Sciatic nerve (tissue), 2 donors: ENCODE results near the gene DISP2. TPM values are rescaled to one million over a fixed set of nuclear protein-coding genes. Genes with fewer than 3 reads are reported as not detected.
A peak's percentile ranks its signal among the peaks of the same experiment; 100 is the strongest.

Source experiments
- ATAC-seq: fragments of 200-7000 bp; cut with Tn5 transposase; one replicate; pipeline ENCODE4 v1.9.1; 2020; ENCODE audit warnings: mild to moderate bottlenecking, moderate library complexity
- DNase-seq: peaks from one replicate; pipeline ENCODE4 v3.0.0-alpha.2; 2020; ENCODE audit warnings: low spot score
- intact Hi-C: fragments of 100-400 bp; cut with DNase I; formaldehyde crosslinking; loops from one replicate; pipeline ENCODE4 v1.14.2; 2022
- total RNA-seq: library from RNA; stranded (reverse); fragmentation: NEBNext Ultra II Directional; extraction: Animal tissue kit (Norgen Biotek cat#: 25700); gene quantifications from one replicate; pipeline ENCODE4 v1.2.1, GENCODE V29; 2021
- donor health status: DM: no; HTN: no; CAD: no.
- donor health status: DM: no; HTN: no; CAD: no.

Gene DISP2, protein sequence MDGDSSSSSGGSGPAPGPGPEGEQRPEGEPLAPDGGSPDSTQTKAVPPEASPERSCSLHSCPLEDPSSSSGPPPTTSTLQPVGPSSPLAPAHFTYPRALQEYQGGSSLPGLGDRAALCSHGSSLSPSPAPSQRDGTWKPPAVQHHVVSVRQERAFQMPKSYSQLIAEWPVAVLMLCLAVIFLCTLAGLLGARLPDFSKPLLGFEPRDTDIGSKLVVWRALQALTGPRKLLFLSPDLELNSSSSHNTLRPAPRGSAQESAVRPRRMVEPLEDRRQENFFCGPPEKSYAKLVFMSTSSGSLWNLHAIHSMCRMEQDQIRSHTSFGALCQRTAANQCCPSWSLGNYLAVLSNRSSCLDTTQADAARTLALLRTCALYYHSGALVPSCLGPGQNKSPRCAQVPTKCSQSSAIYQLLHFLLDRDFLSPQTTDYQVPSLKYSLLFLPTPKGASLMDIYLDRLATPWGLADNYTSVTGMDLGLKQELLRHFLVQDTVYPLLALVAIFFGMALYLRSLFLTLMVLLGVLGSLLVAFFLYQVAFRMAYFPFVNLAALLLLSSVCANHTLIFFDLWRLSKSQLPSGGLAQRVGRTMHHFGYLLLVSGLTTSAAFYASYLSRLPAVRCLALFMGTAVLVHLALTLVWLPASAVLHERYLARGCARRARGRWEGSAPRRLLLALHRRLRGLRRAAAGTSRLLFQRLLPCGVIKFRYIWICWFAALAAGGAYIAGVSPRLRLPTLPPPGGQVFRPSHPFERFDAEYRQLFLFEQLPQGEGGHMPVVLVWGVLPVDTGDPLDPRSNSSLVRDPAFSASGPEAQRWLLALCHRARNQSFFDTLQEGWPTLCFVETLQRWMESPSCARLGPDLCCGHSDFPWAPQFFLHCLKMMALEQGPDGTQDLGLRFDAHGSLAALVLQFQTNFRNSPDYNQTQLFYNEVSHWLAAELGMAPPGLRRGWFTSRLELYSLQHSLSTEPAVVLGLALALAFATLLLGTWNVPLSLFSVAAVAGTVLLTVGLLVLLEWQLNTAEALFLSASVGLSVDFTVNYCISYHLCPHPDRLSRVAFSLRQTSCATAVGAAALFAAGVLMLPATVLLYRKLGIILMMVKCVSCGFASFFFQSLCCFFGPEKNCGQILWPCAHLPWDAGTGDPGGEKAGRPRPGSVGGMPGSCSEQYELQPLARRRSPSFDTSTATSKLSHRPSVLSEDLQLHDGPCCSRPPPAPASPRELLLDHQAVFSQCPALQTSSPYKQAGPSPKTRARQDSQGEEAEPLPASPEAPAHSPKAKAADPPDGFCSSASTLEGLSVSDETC (N-terminal part only)
- total RNA-seq = 2.1 TPM

GRCh38 chr15:40357723-40358470, at the start of gene DISP2:
Gene DISP2, plus strand, starts transcription at chr15:40358219. Its CDS starts 103 bp downstream, at chr15:40358322.
- peak; percentile 86 for ATAC-seq
- peak; percentile 91 for DNase-seq
- intact Hi-C loops = no loop called here

DNA sequence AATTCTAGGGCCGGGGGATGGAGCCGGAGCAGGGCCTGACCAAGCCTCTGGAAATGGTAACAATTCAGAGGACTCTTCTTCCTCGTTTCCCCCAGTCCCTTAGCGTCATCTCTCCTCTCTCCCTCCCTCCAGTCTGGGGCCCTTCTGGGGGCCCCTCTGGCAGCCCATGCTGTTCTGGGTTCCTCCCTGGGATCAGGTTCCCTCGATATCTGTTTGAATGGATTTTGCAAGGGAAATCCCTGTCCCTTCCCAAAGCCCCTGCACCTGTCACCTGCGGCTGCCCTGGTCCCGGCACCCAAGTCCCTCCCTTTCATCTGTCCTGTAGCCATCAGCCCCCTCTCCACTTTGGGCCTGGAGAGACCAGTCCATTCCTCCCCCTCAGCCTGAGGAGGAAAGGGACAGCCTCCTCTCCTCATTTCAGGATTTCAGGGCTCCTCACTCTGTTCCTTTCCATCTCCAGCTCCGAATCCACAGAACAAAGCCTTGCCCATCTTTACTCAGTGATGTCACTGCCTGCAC, 48.6 kb upstream of the DISP2 start:
- DNase-seq (no peak), ATAC-seq (no peak)
- intact Hi-C loops = no loop called here

GRCh38 chr15:40310001-40310959, 47.7 kb upstream of the DISP2 start:
- DNase-seq = no peak
- peak; percentile 58 for ATAC-seq
- intact Hi-C loops = no loop called here

GRCh38 chr15:40310993-40311392, 47.0 kb upstream of the DISP2 start:
- intact Hi-C loops = no loop called here
- no peak for DNase-seq
- ATAC-seq = no peak

DNA sequence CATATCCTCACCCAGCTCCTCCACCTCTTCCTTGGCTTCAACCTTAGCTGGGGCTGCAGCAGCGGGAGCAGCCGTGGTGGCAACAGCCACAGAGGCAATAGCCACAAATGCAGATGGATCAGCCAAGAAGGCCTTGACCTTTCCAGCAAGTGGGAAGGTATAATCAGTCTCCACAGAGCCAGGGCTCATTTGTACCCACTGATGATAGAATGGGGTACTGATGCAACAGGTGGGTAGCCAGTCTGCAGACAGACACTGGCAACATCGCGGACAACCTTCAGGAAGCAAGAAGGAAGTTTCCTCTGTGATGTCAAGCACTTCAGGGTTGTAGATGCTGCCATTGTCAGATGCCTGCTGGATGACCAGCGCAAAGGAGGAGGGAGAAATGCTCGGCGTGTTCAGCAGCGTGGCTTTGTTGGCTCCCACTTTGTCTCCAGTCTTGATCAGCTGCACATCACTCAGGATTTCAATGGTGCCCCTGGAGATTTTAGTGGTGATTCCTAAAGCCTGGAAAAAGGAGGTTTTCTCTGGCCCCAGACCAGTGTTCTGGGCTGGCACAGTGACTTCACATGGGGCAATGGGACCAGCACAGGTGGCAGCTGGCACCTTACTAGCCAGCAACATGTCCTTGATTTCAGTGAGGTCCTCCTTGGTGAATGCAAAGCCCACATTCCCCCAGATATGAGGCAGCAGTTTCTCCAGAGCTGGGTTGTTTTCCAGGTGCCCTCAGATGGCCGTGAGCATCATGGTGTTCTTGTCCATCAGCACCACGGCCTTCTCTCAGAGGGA, 45.5 kb upstream of the DISP2 start:
- intact Hi-C loops = no loop called here
- ATAC-seq (no peak), DNase-seq (no peak)

GRCh38 chr15:40313531-40314398, 44.3 kb upstream of the DISP2 start:
- peak; percentile 60 for ATAC-seq
- DNase-seq = peak; percentile 78
- intact Hi-C loops = no loop called here

GRCh38 chr15:40314723-40315276, 43.2 kb upstream of the DISP2 start:
- intact Hi-C loops = no loop called here
- no peak for DNase-seq

GRCh38 chr15:40316931-40317330, 41.1 kb upstream of the DISP2 start:
- ATAC-seq = no peak
- no peak for DNase-seq
- intact Hi-C loops = no loop called here

More at GRCh38 chr15:40314723-40315276, 43.2 kb upstream of the DISP2 start:
- ATAC-seq = no peak

DNA sequence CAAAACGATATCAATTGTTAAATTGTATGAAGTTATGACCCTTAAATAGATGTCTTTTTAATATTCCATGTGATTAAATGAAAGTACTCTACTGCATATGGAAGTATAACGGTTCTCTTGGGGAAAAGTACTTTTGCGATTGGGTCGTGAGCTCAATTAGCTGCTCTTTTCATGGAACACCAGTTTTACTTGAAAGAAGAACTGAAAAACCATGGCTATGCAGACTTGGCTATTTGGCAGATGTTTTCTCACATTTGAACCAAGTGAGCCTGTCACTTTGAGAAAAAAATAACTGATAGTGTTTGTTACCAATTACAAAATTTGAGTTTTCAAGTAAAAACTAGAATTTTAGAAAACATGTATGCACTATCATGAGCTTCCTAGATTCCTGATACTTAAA, 40.4 kb upstream of the DISP2 start:
- intact Hi-C loops = no loop called here
- no peak for DNase-seq
- ATAC-seq = no peak

DNA sequence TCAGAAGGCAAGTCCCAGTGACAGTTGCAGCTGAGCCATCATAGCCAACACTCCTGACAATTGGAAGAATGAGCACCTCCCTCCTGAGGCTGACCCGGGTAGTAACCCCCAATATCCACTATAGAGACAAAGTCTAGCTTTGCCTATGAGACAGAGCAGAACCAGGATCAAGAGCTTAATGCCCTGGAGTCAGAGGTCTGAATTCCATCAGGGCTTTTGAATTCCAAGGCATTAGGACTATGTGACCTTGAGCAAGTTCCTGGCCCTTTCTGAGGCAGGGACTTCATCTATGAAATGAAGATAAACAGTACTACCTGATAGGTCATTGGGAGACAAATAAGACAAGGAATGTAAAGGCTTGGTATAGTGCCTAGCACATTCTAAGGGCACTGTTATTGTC, 37.6 kb upstream of the DISP2 start:
- intact Hi-C loops = no loop called here
- DNase-seq = no peak
- ATAC-seq = no peak

DNA sequence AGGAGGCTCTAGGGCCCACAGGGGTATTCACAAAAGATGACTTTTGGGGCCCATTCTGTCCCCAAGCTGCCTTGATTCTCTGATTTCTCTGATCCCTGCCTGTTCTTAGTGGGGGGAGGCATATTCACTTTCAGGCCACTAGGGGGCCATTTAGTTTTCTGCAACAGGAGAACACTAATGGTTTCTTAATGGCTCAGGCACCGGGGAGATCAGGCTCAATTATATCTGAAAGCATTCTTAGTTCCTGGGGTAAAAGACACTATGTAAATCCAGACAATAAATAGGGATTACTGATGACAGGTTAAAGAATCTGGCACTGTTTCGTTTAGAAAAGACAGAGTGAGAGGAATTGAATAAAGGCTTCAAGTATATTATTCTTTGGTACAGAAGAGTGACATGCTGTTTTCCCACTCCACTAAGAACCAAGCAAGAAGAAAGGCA, 37.1 kb upstream of the DISP2 start:
- peak; percentile 68 for DNase-seq
- intact Hi-C loops = no loop called here
- ATAC-seq = peak; percentile 54

GRCh38 chr15:40322531-40323238, 35.3 kb upstream of the DISP2 start:
- DNase-seq (peak; percentile 72), ATAC-seq (peak; percentile 38)
- intact Hi-C loops = no loop called here

DNA sequence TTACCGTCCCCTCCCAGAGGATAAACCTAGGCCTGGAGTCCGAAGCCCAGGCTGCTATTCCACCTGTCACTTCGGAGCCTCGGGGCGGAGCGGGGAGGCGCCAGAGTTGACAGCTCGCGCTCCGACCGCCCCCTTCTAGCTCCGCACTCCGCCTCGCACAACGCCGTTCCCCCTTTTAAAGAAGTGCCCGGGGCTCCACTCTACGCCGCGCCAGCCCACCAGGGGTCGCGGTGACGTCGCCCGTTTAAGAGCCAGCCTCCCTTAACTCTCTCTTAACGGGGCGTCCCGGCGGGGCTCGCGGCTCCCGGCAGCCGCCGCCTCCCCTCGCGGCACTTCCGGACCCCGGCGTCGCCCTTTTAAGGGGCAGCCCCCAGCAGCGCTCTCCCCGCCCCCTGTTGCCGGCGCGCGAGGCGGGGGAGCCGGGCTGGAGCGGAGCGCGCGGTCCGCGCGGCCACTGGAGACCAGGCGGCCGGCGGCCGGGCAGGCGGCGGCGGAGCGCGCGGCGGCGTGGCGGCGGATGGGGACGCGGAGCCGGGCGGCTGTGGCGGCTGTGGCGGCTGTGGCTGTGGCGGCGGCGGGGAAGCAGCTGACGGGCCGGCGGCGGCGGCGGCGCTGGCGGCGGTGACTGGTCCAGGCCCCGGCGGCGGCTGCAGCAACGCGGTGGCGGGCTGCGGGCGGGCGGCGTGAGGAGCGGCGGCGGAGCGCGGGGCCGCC, 34.6 kb upstream of the DISP2 start, which contains the start of gene INAFM2:
TSS of gene INAFM2 (plus strand) at position 454 of the 714 bp plus-strand sequence. CDS start 364 bp downstream, outside the sequence.
- intact Hi-C loops = no loop called here
- ATAC-seq (peak; percentile 90), DNase-seq (peak; percentile 92)
